GM21786 (cell line): ENCODE measurements around the gene AURKA.
"Not testable (repeated sequence)": the region's sequence is repeated elsewhere in the genome, so short reads cannot be mapped to it uniquely, and the experiment has no call there.

Experiments used
- ATAC-seq: cut with Tn5 transposase; IDR thresholded peaks from one replicate; pipeline ENCODE4 v1.9.1; 2021; ENCODE audit not compliant: unreplicated experiment

AURKA gene

GRCh38 chr20:56391596-56392131, 351 bp downstream of the AURKA start:
- peak; percentile 25 for ATAC-seq

GRCh38 chr20:56391037-56391436, 978 bp downstream of the AURKA start:
- ATAC-seq, result no peak

GRCh38 chr20:56390396-56390795, 1.6 kb downstream of the AURKA start:
- ATAC-seq, result not testable (repeated sequence)

- no peak for ATAC-seq
Observed at GRCh38 chr20:56389807-56390206, 2.2 kb downstream of the AURKA start.

- no peak for ATAC-seq
Observed at GRCh38 chr20:56388882-56389281, 3.1 kb downstream of the AURKA start.

- ATAC-seq, result no peak
Observed at GRCh38 chr20:56386219-56386618, 5.8 kb downstream of the AURKA start.

GRCh38 chr20:56385130-56385529, 6.9 kb downstream of the AURKA start:
- ATAC-seq, result no peak

GRCh38 chr20:56383334-56383733, 8.7 kb downstream of the AURKA start:
- no peak for ATAC-seq

- ATAC-seq, result no peak
Observed at GRCh38 chr20:56382696-56383095, 9.3 kb downstream of the AURKA start.

GRCh38 chr20:56381501-56381900, 10.5 kb downstream of the AURKA start:
- ATAC-seq, result no peak

GRCh38 chr20:56380375-56380774, 11.6 kb downstream of the AURKA start:
- ATAC-seq, result no peak

GRCh38 chr20:56378386-56378785, 13.6 kb downstream of the AURKA start:
- ATAC-seq, result no peak

GRCh38 chr20:56376331-56376730, 15.7 kb downstream of the AURKA start:
- no peak for ATAC-seq

GRCh38 chr20:56373942-56374341, 18.1 kb downstream of the AURKA start:
- no peak for ATAC-seq

GRCh38 chr20:56372850-56373249, 19.2 kb downstream of the AURKA start:
- ATAC-seq, result no peak

GRCh38 chr20:56371977-56372376, 20.0 kb downstream of the AURKA start:
- ATAC-seq, result no peak

GRCh38 chr20:56369179-56369578, 22.8 kb downstream of the AURKA start:
- ATAC-seq, result no peak

- no peak for ATAC-seq
Observed at GRCh38 chr20:56368351-56369134, 23.5 kb downstream of the AURKA start.

- ATAC-seq, result no peak
Observed at GRCh38 chr20:56363491-56363890, 28.5 kb downstream of the AURKA start.

- no peak for ATAC-seq
Observed at GRCh38 chr20:56362833-56363413, 29.1 kb downstream of the AURKA start.

- no peak for ATAC-seq
Observed at GRCh38 chr20:56361900-56362299, 30.1 kb downstream of the AURKA start.

GRCh38 chr20:56360908-56361205, 31.2 kb downstream of the AURKA start:
- no peak for ATAC-seq
